Dermis microvascular lymphatic vessel endothelial cell (primary cell): ENCODE results near the gene RNF130. TPM values are rescaled to one million over a fixed set of nuclear protein-coding genes. Genes with fewer than 3 reads are reported as not detected.
A peak's percentile ranks its signal among the peaks of the same experiment; 100 is the strongest.
"Not testable (repeated sequence)": the region's sequence is repeated elsewhere in the genome, so short reads cannot be mapped to it uniquely, and the experiment has no call there.

ENCODE experiments used
- DNase-seq, 2 donors: peaks; one replicate each; pipeline versions ENCODE4 v3.0.0 to v3.0.0-alpha.2; 2010; ENCODE audit warnings: low read depth in 2 of 2
- total RNA-seq: library from RNA; depleted of rRNA; stranded (reverse); fragments of >200 nt; gene quantifications from 2 replicates; pipeline ENCODE4 v1.2.1, GENCODE V29; 2014

RNF130 gene
- total RNA-seq, 1 donor from 2014 or later: 22.3 TPM

GRCh38 chr5:180103487-180104167 is 32.1 kb upstream of the RNF130 start:
- no peak for DNase-seq

GRCh38 chr5:180102636-180103035 is 31.1 kb upstream of the RNF130 start:
- no peak for DNase-seq

- no peak for DNase-seq
Measured at GRCh38 chr5:180101451-180102105, 30.0 kb upstream of the RNF130 start.

GRCh38 chr5:180100621-180101450 is 29.3 kb upstream of the RNF130 start:
- no peak for DNase-seq

- DNase-seq: no peak
Measured at GRCh38 chr5:180099733-180100611, 28.4 kb upstream of the RNF130 start.

- DNase-seq: no peak
Measured at GRCh38 chr5:180098991-180099732, 27.6 kb upstream of the RNF130 start.

GRCh38 chr5:180098526-180098925 is 27.0 kb upstream of the RNF130 start:
- no peak for DNase-seq

GRCh38 chr5:180097926-180098325 is 26.4 kb upstream of the RNF130 start:
- no peak for DNase-seq

- no peak for DNase-seq
Measured at GRCh38 chr5:180097163-180097894, 25.8 kb upstream of the RNF130 start.

- DNase-seq: no peak
Measured at GRCh38 chr5:180096616-180097015, 25.1 kb upstream of the RNF130 start.

- no peak for DNase-seq
Measured at GRCh38 chr5:180095545-180095944, 24.0 kb upstream of the RNF130 start.

GRCh38 chr5:180093651-180094382 is 22.3 kb upstream of the RNF130 start:
- no peak for DNase-seq

GRCh38 chr5:180093241-180093640 is 21.7 kb upstream of the RNF130 start:
- DNase-seq: no peak

GRCh38 chr5:180090769-180091546 is 19.4 kb upstream of the RNF130 start:
- peak in 1 of 2 donors; percentile 47 for DNase-seq

GRCh38 chr5:180090098-180090768 is 18.7 kb upstream of the RNF130 start:
- DNase-seq: peak in 1 of 2 donors; percentile 66

GRCh38 chr5:180089628-180090027 is 18.1 kb upstream of the RNF130 start:
- DNase-seq: not testable (repeated sequence)

- no peak for DNase-seq
Measured at GRCh38 chr5:180088561-180088960, 17.0 kb upstream of the RNF130 start.
